A673 (cell line): ENCODE results near the gene CSTF1.

ENCODE experiments used
- CTCF ChIP-seq: fragments of 300-800, 200-600 bp; sonication (generic); conservative IDR thresholded peaks from 2 replicates; pipeline ENCODE4 v1.5.1; 2017; ENCODE audit warnings: low read depth, mild to moderate bottlenecking, antibody characterized with exemption, low read length, moderate library complexity, mixed read lengths
- EZH2 ChIP-seq: fragments of 200-600 bp; sonication (generic); IDR thresholded peaks from 2 replicates; pipeline ENCODE4 v1.6.1; 2017; ENCODE audit warnings: borderline replicate concordance, low read depth, mild to moderate bottlenecking, mixed read lengths, antibody characterized with exemption, low read length; ENCODE audit not compliant: poor library complexity, severe bottlenecking

GRCh38 chr20:56373942-56374341 is 18.5 kb upstream of the CSTF1 start:
- TF ChIP-seq CTCF (no peak), EZH2 (no peak)
